Dendritic cell treated with granulocyte-macrophage colony-stimulating factor and Interleukin-4, amounts not matched to agents 40 ng/mL and 50 ng/mL, for 4 days (primary cell): ENCODE data around the gene CORO1C.
A peak's percentile ranks its signal among the peaks of the same experiment; 100 is the strongest.
"Not testable (repeated sequence)": the region's sequence is repeated elsewhere in the genome, so short reads cannot be mapped to it uniquely, and the experiment has no call there.

Source experiments
- H3K27ac Mint-ChIP-seq: one replicate; pipeline ENCODE4 v1.8.0; 2022; ENCODE audit warnings: mild to moderate bottlenecking, mixed read lengths
- H3K27me3 Mint-ChIP-seq: one replicate; pipeline ENCODE4 v1.8.0; 2022; ENCODE audit warnings: mild to moderate bottlenecking, mixed read lengths
- H3K36me3 Mint-ChIP-seq: one replicate; pipeline ENCODE4 v1.8.0; 2022; ENCODE audit warnings: low read depth, mixed read lengths
- H3K4me1 Mint-ChIP-seq: one replicate; pipeline ENCODE4 v1.8.0; 2022; ENCODE audit warnings: low read depth, mixed read lengths
- H3K4me3 Mint-ChIP-seq: one replicate; pipeline ENCODE4 v1.8.0; 2022; ENCODE audit warnings: mild to moderate bottlenecking, moderate library complexity, mixed read lengths
- H3K9me3 Mint-ChIP-seq: one replicate; pipeline ENCODE4 v1.8.0; 2022; ENCODE audit warnings: mixed read lengths
- intact Hi-C: fragments of 100-400 bp; cut with micrococcal nuclease; formaldehyde crosslinking; loops from one replicate; pipeline ENCODE4 v1.15.0; 2022

CORO1C gene

DNA sequence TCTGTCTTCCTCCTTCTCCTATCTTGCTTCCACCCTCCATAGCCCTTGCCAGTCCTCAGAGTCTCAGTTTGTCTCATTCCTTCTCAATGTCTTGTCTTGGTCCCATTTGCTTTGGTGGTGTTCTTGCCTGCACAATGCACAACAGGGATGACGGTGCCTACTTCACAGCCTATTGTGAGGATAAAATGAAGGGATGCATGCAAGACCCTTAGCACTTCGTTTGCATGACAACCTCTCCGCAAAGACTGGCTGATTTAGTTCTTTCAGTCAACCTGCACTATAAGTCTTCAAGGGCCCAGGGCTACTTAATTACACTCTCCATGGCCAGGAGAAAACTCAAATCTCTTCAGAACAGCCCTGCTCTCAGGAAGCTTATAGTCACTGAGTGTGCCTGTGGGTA is 106.1 kb downstream of the CORO1C start:
- Mint-ChIP-seq H3K36me3 (peaks cover 100% of the 10 kb centered on the region), H3K9me3 (no peaks in the 10 kb centered on the region), H3K4me3 (no peak overlapping the region), H3K27ac (peak overlapping the region; percentile 89), H3K27me3 (no peaks in the 10 kb centered on the region), H3K4me1 (peaks cover 73% of the 10 kb centered on the region)
- intact Hi-C loops = no loop called here

- H3K27ac Mint-ChIP-seq = peak overlapping the region; percentile 89
- intact Hi-C loops = no loop called here
These were observed 107.7 kb downstream of the CORO1C start for GRCh38 chr12:108623577-108623976.

GRCh38 chr12:108622921-108623514 is 108.3 kb downstream of the CORO1C start:
- peaks cover 75% of the 10 kb centered on the region for H3K4me1 Mint-ChIP-seq

More at GRCh38 chr12:108623577-108623976, 107.7 kb downstream of the CORO1C start:
- Mint-ChIP-seq H3K36me3 (peaks cover 94% of the 10 kb centered on the region), H3K9me3 (no peaks in the 10 kb centered on the region), H3K27me3 (no peaks in the 10 kb centered on the region), H3K4me3 (no peak overlapping the region), H3K4me1 (peaks cover 75% of the 10 kb centered on the region)

GRCh38 chr12:108622421-108622820 is 108.9 kb downstream of the CORO1C start:
- H3K9me3 Mint-ChIP-seq = no peaks in the 10 kb centered on the region
- H3K27me3 Mint-ChIP-seq = no peaks in the 10 kb centered on the region
- peaks cover 87% of the 10 kb centered on the region for H3K36me3 Mint-ChIP-seq
- intact Hi-C loops = no loop called here
- peaks cover 77% of the 10 kb centered on the region for H3K4me1 Mint-ChIP-seq
- no peak overlapping the region for H3K4me3 Mint-ChIP-seq
- peak overlapping the region; percentile 89 for H3K27ac Mint-ChIP-seq

More at GRCh38 chr12:108622921-108623514, 108.3 kb downstream of the CORO1C start:
- Mint-ChIP-seq H3K4me3 (no peak overlapping the region), H3K9me3 (no peaks in the 10 kb centered on the region), H3K27me3 (no peaks in the 10 kb centered on the region), H3K27ac (peak overlapping the region; percentile 89), H3K36me3 (peaks cover 88% of the 10 kb centered on the region)
- intact Hi-C loops = no loop called here

- peaks cover 6% of the 10 kb centered on the region for H3K9me3 Mint-ChIP-seq
- no peak overlapping the region for H3K4me3 Mint-ChIP-seq
- peaks cover 83% of the 10 kb centered on the region for H3K4me1 Mint-ChIP-seq
- intact Hi-C loops = no loop called here
- H3K36me3 Mint-ChIP-seq = peaks cover 87% of the 10 kb centered on the region
- H3K27me3 Mint-ChIP-seq = no peaks in the 10 kb centered on the region
- peak overlapping the region; percentile 89 for H3K27ac Mint-ChIP-seq
These were observed 110.2 kb downstream of the CORO1C start for GRCh38 chr12:108621161-108621560.

DNA sequence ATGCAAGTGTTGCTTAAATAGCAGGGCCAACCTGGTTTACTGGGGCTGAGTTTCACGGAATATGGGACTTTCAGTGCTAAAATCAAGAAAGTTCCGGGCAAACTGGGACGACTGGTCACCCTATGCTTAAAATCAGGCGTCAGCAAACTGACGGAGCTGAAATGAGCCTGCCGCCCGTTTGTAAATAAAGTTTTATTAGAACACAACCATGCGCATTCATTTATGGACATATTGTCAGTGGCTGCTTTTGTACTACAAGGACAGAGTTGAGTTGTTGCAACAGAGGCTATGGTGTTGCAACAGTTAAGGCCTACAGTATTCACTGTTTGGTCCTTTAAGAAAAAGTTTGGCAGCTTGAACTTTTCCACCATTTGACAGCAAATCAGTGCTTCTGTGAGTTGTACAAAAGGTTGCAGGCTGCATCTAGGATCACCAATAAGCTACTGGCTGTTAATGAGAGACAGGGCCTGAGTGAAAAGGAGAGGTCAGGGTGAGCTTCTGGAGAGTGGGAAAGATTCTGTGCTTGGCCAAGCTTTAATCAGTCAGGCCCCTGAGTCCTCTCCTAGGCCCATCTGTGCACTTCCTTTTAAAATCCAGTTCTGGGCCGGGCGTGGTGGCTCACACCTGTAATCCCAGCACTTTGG is 111.0 kb downstream of the CORO1C start:
- H3K9me3 Mint-ChIP-seq = peaks cover 10% of the 10 kb centered on the region
- H3K4me3 Mint-ChIP-seq = no peak overlapping the region
- no peaks in the 10 kb centered on the region for H3K27me3 Mint-ChIP-seq
- H3K27ac Mint-ChIP-seq = peak overlapping the region; percentile 3
- intact Hi-C loops = no loop called here
- peaks cover 82% of the 10 kb centered on the region for H3K36me3 Mint-ChIP-seq
- H3K4me1 Mint-ChIP-seq = peaks cover 79% of the 10 kb centered on the region

- H3K27ac Mint-ChIP-seq = peak overlapping the region; percentile 3
- peaks cover 80% of the 10 kb centered on the region for H3K4me1 Mint-ChIP-seq
- no peaks in the 10 kb centered on the region for H3K27me3 Mint-ChIP-seq
- H3K9me3 Mint-ChIP-seq = peaks cover 10% of the 10 kb centered on the region
- H3K4me3 Mint-ChIP-seq = no peak overlapping the region
- intact Hi-C loops = loop anchor here (2.0 to 10.0 kb wide), 2 partner anchors 15 to 475 kb away; partner anchors contain the start of genes ALKBH2 and UNG
- peaks cover 74% of the 10 kb centered on the region for H3K36me3 Mint-ChIP-seq
These were observed 111.8 kb downstream of the CORO1C start for GRCh38 chr12:108619369-108620160.

GRCh38 chr12:108618953-108619274 is 112.4 kb downstream of the CORO1C start:
- H3K4me1 Mint-ChIP-seq = peaks cover 83% of the 10 kb centered on the region

DNA sequence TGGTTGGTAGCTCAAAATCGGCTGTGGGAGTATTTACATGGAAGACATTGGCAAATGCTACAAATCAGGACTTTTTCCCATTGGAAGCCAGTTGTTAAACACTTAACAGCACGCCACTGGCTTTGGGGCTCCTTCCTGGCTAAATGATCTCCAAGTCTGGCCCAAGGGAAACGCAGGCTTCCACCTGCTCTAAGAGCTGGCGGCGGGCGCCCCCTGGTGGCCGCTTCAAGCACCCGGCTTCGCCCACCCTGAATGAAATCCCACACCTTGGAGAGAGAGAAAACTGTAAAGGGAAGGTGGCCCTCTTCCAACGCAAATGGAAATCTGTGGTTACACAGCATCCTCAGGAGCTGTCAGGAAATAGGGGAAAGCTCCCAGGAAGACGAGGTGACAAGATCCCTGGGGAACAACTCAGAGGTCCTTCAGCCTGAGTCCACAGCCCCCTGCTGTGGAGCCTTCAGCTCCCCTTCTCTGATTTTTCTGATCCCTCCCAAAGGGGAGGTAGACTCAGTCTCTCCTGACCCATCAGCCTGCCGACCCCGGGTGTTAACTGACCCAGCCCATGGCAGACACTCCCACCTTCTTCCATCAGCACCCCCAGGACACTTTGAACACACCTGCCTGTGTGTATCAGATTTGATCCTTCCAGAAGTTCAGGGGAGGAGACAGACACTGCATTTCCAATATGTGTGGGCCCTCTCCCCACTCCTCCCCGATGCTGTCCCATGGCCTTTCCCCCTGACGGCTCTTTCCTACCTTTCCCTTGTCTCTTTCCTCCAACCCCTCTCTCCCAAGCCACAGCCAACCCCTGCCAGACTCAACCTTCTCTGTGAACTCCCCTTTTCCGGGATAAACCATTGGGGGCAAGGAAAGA is 113.0 kb downstream of the CORO1C start:
- Mint-ChIP-seq H3K4me1 (peaks cover 83% of the 10 kb centered on the region), H3K9me3 (peaks cover 10% of the 10 kb centered on the region), H3K27ac (peak overlapping the region; percentile 53), H3K36me3 (peaks cover 61% of the 10 kb centered on the region), H3K4me3 (no peak overlapping the region), H3K27me3 (no peaks in the 10 kb centered on the region)
- intact Hi-C loops = loop anchor here (1.0 to 10.0 kb wide), 3 partner anchors 16 to 476 kb away; partner anchors contain the start of genes ALKBH2 and UNG

More at GRCh38 chr12:108618953-108619274, 112.4 kb downstream of the CORO1C start:
- H3K27me3 Mint-ChIP-seq, H3K4me3 Mint-ChIP-seq: not testable (repeated sequence)
- peaks cover 67% of the 10 kb centered on the region for H3K36me3 Mint-ChIP-seq
- H3K9me3 Mint-ChIP-seq = peaks cover 10% of the 10 kb centered on the region
- peak overlapping the region; percentile 53 for H3K27ac Mint-ChIP-seq
- intact Hi-C loops = loop anchor here (1.0 to 10.0 kb wide), 3 partner anchors 16 to 476 kb away; partner anchors contain the start of genes ALKBH2 and UNG

DNA sequence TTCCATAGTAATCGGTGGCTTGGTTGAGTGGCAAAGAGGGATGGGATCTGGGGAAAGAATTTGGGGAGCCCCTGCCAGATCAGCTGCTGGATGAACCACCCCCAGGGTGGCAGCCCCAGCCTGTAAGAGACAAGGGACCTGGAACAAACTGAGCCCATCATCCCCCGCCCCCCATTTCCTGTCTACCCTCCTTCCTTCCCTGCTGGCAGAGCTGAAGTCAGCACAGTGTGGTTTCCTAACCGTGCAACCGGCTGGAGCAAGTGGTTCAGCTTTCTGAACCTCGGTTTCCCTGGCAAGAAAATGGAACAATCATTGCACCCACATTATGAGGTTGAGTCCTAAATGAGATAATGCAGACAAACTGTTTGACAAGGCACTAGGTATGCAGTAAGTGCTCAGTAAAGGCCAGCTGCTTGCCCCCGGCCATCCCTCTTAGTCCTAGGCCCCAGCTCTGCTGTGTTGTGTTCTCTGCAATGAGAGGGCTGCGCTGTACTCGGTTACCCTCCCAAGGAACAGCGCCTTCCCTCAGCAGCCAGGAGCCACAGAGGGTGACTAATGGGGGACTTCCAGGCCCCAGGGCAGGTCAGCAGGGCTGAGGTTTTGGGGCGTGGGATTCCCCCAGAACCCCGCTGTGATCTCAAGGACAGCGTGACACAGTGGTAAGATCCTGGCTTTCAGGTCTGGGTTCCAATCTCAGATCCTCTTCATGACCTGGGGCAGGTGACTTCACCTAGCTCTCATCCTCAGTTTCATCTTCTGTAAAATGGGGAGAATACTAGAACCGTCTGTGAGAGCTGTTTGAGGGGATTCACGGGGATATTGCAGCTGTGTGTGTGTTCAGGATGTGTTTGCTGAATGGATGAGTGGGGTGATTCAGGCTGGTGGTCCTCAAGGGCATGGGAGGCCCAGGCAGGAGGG is 114.1 kb downstream of the CORO1C start:
- intact Hi-C loops = loop anchor here (10.0 kb wide), 1 partner anchor 478 kb away; the partner anchor contains the start of genes ALKBH2 and UNG
- Mint-ChIP-seq H3K4me3 (no peak overlapping the region), H3K27me3 (no peaks in the 10 kb centered on the region), H3K9me3 (peaks cover 10% of the 10 kb centered on the region), H3K27ac (peak overlapping the region; percentile 3), H3K36me3 (peaks cover 50% of the 10 kb centered on the region), H3K4me1 (peaks cover 78% of the 10 kb centered on the region)

GRCh38 chr12:108616359-108616758 is 115.0 kb downstream of the CORO1C start:
- H3K9me3 Mint-ChIP-seq = peaks cover 10% of the 10 kb centered on the region
- peak overlapping the region; percentile 3 for H3K27ac Mint-ChIP-seq
- no peaks in the 10 kb centered on the region for H3K27me3 Mint-ChIP-seq
- peaks cover 70% of the 10 kb centered on the region for H3K4me1 Mint-ChIP-seq
- intact Hi-C loops = loop anchor here (10.0 kb wide), 1 partner anchor 478 kb away; the partner anchor contains the start of genes ALKBH2 and UNG
- no peak overlapping the region for H3K4me3 Mint-ChIP-seq
- H3K36me3 Mint-ChIP-seq = peaks cover 42% of the 10 kb centered on the region

DNA sequence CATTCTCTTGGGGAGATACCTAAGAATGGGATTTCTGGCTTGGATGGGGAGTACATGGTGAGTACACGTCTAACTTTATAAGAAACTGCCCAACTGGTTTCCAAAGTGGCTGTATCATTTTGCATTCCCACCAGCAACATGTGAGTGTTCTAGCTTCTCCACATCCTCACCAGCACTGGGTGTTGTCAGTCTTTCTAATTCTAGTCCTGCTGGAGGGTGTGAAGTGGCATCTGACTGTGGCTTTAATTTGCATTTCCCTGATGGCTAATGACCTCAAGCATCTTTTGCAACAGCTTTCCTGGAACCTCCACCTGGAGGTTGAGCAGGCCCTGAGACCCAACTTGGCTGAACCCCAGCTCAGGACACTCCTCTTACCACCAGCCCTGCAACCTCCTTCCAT is 115.4 kb downstream of the CORO1C start:
- no peak overlapping the region for H3K4me3 Mint-ChIP-seq
- H3K4me1 Mint-ChIP-seq = peaks cover 65% of the 10 kb centered on the region
- no peaks in the 10 kb centered on the region for H3K27me3 Mint-ChIP-seq
- peak overlapping the region; percentile 3 for H3K27ac Mint-ChIP-seq
- H3K36me3 Mint-ChIP-seq = peaks cover 37% of the 10 kb centered on the region
- H3K9me3 Mint-ChIP-seq = peaks cover 10% of the 10 kb centered on the region
- intact Hi-C loops = loop anchor here (10.0 kb wide), 1 partner anchor 479 kb away; the partner anchor contains the start of genes ALKBH2 and UNG
